Fibroblast of villous mesenchyme (primary cell): ENCODE data around the gene PRKG1. TPM values are rescaled to one million over a fixed set of nuclear protein-coding genes. Genes with fewer than 3 reads are reported as not detected.

Experiments used
- DNase-seq: peaks from one replicate; pipeline ENCODE4 v3.0.0-alpha.2; 2010; ENCODE audit warnings: low read depth
- H3K4me3 ChIP-seq: 2 replicates; pipeline ENCODE4 v1.5.1; 2011; ENCODE audit warnings: low read depth, mild to moderate bottlenecking, low read length
- total RNA-seq: library from RNA; depleted of rRNA; stranded (reverse); fragments of >200 nt; gene quantifications from 2 replicates; pipeline ENCODE4 v1.2.3, GENCODE V29; 2012
- TF ChIP-seq, protein P1 (sequence below): IDR thresholded peaks from 2 replicates; pipeline ENCODE4 v1.5.1; 2012; ENCODE audit warnings: low read depth, mild to moderate bottlenecking, low read length; ENCODE audit not compliant: insufficient read depth

The PRKG1 gene
- total RNA-seq, 1 donor = 19.0 TPM

DNA sequence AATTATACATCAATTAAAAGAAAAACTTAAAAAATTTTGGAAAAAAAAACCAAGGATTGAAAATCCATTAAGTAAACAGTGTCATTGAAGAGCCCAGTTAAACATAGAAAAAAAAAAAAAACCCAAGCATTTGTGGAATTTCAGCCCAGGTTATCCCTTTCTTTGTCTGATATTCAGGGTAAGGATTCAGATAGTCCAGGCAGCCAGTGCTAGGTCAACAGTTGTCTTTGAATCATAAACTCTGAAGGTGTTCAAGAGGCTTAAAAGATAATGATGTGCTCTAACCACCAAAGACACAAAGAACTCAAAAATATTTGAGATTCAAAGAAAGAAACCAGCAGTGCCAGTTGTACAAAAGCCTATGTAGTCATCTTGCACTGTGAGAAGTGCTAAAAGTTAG is 969.5 kb downstream of the PRKG1 start:
- no peak overlapping the region for H3K4me3 ChIP-seq
- DNase-seq = no peak
- TF ChIP-seq, protein P1, sequence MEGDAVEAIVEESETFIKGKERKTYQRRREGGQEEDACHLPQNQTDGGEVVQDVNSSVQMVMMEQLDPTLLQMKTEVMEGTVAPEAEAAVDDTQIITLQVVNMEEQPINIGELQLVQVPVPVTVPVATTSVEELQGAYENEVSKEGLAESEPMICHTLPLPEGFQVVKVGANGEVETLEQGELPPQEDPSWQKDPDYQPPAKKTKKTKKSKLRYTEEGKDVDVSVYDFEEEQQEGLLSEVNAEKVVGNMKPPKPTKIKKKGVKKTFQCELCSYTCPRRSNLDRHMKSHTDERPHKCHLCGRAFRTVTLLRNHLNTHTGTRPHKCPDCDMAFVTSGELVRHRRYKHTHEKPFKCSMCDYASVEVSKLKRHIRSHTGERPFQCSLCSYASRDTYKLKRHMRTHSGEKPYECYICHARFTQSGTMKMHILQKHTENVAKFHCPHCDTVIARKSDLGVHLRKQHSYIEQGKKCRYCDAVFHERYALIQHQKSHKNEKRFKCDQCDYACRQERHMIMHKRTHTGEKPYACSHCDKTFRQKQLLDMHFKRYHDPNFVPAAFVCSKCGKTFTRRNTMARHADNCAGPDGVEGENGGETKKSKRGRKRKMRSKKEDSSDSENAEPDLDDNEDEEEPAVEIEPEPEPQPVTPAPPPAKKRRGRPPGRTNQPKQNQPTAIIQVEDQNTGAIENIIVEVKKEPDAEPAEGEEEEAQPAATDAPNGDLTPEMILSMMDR = no peak

DNA sequence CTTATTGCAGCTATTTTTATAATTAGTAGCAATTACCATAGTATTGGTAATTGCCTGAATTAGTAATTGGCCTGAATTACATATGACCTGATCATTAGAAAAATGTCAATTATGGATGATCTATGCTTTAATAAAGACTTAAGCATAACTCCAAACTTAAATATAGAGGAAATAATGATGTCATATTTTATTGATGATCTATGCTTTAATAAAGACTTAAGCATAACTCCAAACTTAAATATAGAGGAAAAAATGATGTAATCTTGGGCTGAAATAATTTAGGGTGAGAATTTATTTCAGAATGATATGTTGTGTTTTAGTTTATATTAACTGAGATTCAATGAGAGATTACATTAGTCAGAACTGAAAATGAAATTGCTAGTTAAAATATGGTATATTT is 973.8 kb downstream of the PRKG1 start:
- no peak overlapping the region for H3K4me3 ChIP-seq
- TF ChIP-seq, protein P1 = no peak

DNA sequence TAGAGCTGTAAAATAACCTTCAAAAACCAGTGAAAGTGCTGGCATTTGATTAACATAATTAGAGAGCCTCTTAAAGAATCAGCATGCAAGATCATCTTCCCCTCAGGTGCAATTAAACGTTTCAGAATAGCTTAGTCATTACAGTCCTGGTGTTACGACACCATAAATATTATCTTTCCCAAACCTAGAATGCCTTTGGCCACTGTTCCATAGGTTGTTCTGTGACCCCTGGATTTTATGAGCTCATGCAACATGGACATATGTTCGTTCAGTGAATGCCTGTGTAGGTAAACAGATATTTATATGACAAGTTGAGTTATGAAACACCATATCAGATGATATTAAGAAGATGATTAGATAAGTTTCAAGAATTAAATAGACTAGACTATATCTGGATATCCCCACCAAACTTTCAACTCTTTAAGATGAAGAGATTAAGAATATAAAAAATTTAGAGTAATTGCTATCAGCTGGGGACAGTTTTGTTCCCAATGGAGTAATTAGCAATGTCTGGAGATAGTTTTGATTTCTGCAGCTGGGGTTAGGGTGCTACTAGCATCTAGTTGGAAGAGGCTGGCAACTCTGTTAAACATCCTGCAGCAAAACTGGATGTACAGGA is 976.3 kb downstream of the PRKG1 start:
- TF ChIP-seq, protein P1 = no peak
- no peak for DNase-seq
- no peak overlapping the region for H3K4me3 ChIP-seq

More for the DNA sequence above, 973.8 kb downstream of the PRKG1 start:
- no peak for DNase-seq

DNA sequence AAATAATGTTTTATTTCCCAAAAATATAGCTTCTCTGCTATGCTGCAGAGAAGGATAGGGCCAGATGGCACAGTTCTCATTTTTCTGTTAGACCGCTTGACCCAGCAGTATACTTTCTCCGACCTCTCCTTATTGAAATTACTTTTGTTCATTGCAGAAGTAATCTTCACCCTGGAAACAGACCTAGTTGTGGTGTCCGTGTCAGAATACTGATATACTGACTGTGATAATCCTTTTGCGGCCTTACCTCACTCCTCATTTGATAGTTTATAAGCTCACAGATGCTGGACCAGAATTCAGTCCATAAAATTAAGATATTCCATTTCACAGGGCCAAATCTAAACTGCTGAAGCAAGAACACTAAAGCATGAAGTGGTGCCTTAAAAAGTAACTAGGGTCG is 979.2 kb downstream of the PRKG1 start:
- DNase-seq = no peak
- TF ChIP-seq, protein P1 = no peak
- H3K4me3 ChIP-seq = no peak overlapping the region

DNA sequence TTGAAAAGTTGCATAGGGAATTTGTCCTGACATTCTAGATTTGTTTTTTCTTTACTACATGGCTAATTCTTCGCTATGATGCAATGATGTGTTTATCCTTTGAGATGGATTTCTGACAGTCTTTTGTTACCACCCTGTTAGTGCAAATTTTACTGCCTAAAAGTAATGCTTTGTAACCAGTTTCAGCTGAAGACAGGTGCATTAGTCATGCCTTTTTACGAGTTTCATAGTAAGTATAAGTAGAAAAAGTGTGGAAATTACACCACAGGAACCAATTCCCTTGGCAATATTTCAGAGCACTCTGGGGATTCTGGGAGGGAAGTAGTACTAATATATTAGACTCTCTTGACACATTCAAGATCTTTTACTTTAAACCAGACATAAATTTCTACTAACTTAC is 982.0 kb downstream of the PRKG1 start:
- H3K4me3 ChIP-seq = no peak overlapping the region
- TF ChIP-seq, protein P1 = no peak

GRCh38 chr10:52059089-52059488 is 984.8 kb downstream of the PRKG1 start:
- H3K4me3 ChIP-seq = no peak overlapping the region
- DNase-seq = no peak
- TF ChIP-seq, protein P1 = no peak

More for the DNA sequence above, 982.0 kb downstream of the PRKG1 start:
- DNase-seq = no peak

GRCh38 chr10:52063159-52063558 is 988.9 kb downstream of the PRKG1 start:
- H3K4me3 ChIP-seq = no peak overlapping the region
- no peak for DNase-seq
- TF ChIP-seq, protein P1 = no peak
